HG03064 (cell line): ENCODE results near the gene TLL1.

Source experiments
- ATAC-seq: cut with Tn5 transposase; IDR thresholded peaks from one replicate; pipeline ENCODE4 v1.9.1; 2021; ENCODE audit warnings: low read depth; ENCODE audit not compliant: unreplicated experiment

TLL1 gene

DNA sequence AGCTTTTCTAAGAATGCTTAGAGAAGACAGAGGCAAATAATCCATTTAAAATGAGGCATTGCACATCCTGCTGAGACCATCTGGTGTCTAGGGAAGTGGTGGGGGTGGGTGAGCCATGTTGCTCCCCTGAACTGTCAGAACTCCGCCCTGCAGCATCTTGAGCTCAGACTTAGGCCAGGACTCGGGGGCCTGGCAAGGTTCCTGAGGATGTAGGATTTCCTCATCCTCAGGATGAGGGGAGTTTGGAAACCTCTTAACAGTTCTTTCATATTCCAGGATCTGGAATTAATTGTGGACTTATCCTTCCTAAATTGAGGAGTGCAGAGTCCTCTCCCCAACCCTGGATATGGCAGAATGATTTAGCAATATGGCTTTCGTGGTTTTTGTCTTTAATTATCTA is 6.6 kb downstream of the TLL1 start:
- no peak for ATAC-seq

DNA sequence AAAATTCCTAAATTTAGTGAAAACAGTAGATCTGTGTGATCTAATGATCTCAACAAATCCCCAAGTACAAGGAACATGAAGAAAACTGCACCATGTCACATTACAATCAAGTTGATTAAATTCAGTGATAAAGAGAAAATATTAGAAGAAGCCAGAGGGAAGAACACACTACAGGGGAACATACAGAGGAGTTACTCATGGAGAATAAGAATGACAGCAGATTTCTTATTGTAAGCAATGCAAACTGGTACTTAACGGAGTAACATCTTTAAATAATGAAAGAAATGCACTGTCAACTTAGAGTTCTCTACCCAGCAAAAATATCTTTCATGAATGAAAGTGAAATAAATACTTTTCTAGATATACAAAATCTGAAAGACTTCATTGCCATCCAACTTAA is 21.1 kb downstream of the TLL1 start:
- no peak for ATAC-seq

GRCh38 chr4:165905405-165906027 is 32.5 kb downstream of the TLL1 start:
- no peak for ATAC-seq

DNA sequence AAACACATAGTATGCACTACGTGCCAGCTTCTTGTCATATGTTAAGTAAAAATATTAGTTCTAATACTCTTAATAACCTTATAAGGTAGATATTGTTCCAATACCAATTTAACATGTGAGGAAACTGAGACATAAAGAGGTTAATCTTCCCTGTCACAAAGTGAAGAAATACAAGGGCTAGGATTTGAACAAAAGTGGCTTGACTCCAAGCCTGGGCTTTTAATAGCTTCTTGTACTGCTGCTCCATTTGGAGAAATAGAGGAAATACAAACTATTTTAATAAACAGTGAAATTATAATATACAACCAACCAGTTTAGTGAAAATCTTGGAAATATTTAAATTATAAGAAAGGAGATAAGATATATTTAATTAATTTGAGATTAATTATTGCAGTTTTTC is 33.2 kb downstream of the TLL1 start:
- no peak for ATAC-seq

DNA sequence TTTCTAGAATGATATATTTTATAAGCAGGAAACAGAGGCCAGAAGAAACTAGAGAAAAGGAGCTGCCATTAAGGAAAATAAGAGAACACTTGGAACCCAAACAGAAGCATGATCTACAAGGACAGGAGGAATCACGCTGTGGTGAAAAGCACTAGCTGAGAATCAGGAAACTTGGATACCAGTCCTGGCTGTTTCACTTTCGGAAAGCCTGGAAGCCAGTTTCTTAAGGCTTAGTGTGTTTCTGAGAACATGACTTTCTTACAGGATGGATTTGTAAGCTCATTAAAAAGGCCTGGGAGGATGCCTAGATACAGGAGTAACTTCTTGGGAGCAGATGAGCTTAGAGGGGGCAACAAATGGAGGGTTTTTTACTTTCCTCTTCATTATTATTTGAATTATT is 36.9 kb downstream of the TLL1 start:
- no peak for ATAC-seq

DNA sequence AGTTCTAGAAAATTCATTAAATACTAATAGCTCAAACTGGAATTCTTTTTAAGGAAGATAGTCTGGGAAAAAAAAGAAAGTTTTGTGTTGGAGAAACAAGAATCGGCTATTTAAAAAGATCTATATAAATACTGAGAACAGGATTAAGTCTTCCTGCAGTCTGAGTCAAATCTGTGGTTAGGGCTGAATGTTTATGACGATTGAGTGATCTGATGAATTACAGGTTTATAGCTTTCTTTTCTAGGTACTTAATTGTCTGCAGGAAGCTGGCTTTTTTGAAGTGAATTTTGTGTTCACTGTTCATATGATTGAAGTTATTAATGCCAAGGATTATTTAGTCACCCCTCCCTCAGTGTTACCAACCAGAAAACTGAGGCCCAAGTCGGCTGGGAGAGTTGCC is 42.2 kb downstream of the TLL1 start:
- ATAC-seq: no peak

DNA sequence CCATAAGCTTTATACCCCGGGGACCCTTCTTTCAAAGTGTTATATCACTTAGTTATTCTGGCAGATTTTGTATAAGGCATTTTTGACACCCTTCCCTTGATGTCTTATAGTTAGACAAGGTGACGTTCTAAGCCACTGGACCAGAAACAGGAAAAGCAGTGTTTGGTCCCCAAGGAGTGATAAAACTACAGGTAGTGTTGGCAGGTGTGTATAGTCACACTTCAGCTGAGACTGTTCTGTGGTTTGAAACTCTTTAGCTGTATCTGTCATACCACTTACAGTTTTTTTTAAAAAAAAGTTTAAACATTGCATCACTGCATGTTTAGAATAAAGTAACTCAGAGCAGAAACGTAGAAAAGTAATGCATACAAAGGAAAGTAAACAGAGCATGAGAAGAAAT is 48.5 kb downstream of the TLL1 start:
- no peak for ATAC-seq

DNA sequence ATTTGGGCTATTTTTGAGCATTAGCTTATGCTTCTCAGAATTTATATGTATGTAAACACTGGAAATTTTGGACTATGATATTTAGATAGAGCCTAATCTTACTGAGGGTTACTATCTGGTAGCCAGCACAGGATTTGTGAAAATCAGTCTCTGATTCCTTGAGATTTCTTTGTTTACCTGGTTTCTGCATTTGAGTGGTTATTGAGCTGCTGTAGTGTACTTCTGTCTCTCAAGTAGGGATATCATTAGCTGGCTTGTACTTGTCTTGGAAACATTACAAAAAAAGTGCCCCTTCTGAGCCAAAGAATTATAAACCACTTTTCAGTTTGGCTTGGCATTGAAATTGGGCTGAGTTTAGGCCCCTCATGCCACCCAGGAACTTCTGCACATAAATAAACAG is 49.7 kb downstream of the TLL1 start:
- ATAC-seq: no peak

GRCh38 chr4:165926307-165926706 is 53.3 kb downstream of the TLL1 start:
- no peak for ATAC-seq

GRCh38 chr4:165927366-165927765 is 54.3 kb downstream of the TLL1 start:
- no peak for ATAC-seq

- ATAC-seq: no peak
Observed at GRCh38 chr4:165927815-165928214, 54.8 kb downstream of the TLL1 start.

DNA sequence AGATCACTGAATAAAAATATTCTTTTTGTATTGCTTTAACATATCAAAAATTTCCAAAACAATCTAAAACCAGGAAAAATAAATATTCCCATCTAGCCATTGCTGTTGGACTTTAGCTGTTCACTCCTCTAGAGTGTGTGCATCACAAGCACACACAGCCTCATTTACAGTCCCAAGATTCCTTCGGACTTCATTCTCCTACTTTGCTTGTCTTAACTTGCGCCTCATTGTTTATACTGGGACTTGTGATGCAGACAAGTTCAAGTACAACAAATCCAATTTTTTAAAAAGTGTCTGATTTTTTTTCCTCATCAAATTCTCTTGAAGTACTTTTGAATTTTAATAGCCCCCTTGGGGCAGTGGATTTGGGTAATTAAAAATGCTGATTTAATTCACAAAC is 55.6 kb downstream of the TLL1 start:
- no peak for ATAC-seq

DNA sequence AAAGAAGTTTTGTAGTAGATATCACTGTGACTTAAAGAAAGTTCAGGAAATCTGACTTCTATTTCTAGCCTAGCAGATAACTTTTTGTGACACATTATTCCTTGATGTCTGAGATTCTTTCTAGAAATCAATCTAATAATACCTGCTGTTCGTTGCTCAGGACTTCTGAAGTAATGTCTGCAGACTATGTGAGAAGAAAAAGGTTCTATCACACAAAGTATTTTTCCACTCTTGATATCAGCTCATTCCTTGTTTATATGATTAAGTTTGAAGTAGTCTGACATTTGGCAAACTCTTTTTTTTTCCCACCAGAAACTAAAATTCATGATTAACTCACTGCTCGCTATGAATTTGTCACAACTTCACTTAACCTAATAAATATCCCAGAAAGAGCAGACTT is 56.6 kb downstream of the TLL1 start:
- ATAC-seq: no peak

GRCh38 chr4:165931741-165932140 is 58.7 kb downstream of the TLL1 start:
- no peak for ATAC-seq

DNA sequence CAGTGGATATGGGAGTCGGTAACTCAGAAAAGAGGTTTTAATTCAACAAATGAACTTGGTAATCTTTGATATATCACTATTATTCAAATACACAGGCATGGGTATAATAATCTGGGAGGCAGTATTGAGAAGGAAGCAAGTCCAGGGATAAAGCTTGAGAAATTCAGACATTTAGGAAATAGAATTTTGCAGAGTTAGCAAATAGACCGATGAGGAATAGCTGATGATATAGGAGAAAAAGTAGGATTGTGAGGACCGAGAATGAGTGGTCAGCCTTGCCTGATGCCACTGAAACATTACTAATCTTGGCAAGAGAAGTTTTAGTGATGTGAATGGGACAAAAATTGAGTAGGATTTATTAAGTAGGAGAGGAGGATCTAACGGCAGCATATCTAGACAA is 71.9 kb downstream of the TLL1 start:
- ATAC-seq: no peak

GRCh38 chr4:165945991-165946390 is 73.0 kb downstream of the TLL1 start:
- ATAC-seq: no peak

- no peak for ATAC-seq
Observed at GRCh38 chr4:165947019-165947418, 74.0 kb downstream of the TLL1 start.

- no peak for ATAC-seq
Observed at GRCh38 chr4:165953181-165953580, 80.1 kb downstream of the TLL1 start.

GRCh38 chr4:165963621-165964020 is 90.6 kb downstream of the TLL1 start:
- ATAC-seq: no peak

DNA sequence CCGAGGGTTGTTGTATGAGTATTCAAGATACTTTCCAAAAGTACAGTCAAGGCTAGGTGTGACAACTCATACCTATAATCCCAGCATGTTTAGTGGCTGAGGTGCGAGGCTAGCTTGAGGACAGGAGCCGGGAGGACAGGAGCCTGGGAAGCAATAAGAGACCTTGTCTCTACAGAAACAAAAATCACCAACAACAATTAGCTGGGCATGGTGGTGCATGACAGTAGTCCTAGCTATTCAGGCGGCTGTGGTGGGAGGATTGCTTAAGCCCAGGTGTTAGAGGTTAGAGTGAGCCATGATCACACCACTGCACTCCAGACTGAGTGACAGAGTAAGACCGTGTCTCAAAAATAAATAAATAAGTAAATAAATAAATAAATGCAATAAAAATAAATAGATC is 91.6 kb downstream of the TLL1 start:
- ATAC-seq: no peak

DNA sequence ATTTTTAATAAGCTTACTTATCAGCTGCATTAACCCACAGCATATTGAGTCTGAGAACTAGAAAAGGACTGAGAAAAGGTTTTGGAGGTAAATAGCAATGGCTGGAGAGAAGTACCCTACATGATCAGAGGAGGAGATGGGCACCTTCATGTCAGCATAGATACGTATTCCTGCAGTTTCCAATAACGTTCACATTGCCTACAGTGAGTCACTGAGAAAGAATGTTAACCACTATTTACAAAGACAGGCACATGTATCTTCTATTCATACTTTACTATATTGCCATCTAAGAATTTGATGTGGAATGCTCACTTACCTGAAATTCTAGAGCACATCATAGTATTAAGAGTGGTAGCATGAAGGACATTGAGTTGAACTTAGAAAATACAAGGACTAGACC is 92.5 kb downstream of the TLL1 start:
- ATAC-seq: no peak

DNA sequence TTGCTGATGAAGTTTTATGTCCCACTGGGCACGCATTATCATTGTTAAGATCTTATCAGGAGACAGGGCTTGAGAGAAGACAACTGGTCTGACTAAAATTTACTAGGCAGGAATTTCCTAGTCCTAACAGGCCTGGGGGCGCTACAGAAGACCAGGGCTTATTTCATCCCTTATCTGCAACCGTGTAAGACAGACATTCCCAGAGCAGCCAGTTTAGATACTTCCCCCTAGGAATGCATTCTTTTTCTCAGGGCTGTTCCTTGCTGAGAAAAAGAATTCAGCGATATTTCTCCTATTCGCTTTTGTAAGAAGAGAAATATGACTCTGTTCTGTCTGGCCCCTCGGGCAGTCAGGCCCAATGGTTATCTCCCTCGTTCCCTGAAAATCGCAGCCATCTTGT is 93.8 kb downstream of the TLL1 start:
- no peak for ATAC-seq

DNA sequence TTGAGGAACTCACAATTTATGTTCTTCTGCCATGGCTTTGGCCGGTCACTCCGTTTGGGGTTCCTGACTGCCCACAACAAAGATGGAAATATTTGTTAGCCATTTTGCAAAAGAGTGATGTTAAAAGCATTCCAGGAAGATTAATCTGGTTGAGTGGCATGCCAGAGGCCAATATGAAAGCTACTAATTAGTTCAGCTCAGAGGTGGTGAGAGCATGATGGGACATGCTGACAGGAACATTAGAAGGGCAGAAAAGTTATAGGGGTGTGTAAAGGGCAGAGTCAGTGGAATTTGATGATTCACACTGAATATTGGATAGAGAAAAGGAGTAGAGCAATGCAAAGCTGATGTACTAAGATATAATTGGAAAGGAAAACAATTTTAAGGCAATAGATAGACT is 94.4 kb downstream of the TLL1 start:
- ATAC-seq: no peak
